ENCODE measurements around the gene SLC30A10. TPM values are rescaled to one million over a fixed set of nuclear protein-coding genes. Genes with fewer than 3 reads are reported as not detected.

SLC30A10 gene
- total RNA-seq, 1 experiment from 2014 or later = 0.09 TPM

DNA sequence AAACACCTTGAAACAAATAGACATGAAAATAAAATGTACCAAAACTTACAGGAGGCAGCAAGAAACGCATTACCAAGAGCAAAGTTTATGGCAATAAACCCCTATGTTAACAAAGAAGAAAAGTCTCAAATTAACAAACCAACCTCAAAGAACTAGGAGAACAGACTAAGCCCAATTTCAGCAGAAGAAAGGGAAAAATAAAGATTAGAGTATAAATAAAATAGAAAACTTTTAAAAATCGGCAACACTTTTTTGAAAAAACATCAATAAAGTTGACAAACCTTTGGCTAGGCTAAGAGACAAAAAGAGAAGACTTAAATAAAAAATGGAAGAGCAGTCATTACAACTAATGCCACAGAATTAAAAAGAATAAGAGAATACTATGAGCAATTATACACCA lies 42.7 kb downstream of the SLC30A10 start:
- H3K36me3 Mint-ChIP-seq (ENCODE audit: insufficient read depth in 1 of 3, low read depth in 3 of 3) = peaks cover 0 to 9% (median 0%) of the 10 kb centered on the region in 3 experiments; a peak in 3 of 7 replicates

More for the DNA sequence above, 42.7 kb downstream of the SLC30A10 start:
- Histone ChIP-seq H3K27me3 (ENCODE audit: insufficient read depth, low read length) (no peaks in the 10 kb centered on the region), H2AK5ac (ENCODE audit: insufficient read length, low read length) (no peak overlapping the region), H3K14ac (ENCODE audit: insufficient read depth, low read length) (no peak overlapping the region), H2BK5ac (ENCODE audit: insufficient read length, low read length) (no peak overlapping the region), H2BK120ac (ENCODE audit: low read depth, low read length, poor library complexity, severe bottlenecking) (no peak overlapping the region), H2BK12ac (ENCODE audit: insufficient read length, low read depth, low read length) (no peak overlapping the region), H3K27ac (ENCODE audit: insufficient read length, low read depth, low read length) (no peak overlapping the region), H3K79me1 (ENCODE audit: insufficient read depth, low read depth, low read length, poor library complexity, severe bottlenecking) (no peaks in the 10 kb centered on the region), H3K4me2 (ENCODE audit: insufficient read depth, insufficient read length, low read length) (no peak overlapping the region), H3K23me2 (ENCODE audit: insufficient read length, low read depth, low read length, poor library complexity, severe bottlenecking) (no peaks in the 10 kb centered on the region), H2BK20ac (ENCODE audit: low read depth, low read length, poor library complexity, severe bottlenecking) (no peak overlapping the region), H3K9me3 (ENCODE audit: control insufficient read depth, low read depth, low read length) (no peaks in the 10 kb centered on the region), H4K20me1 (ENCODE audit: control insufficient read depth, insufficient read depth, insufficient read length) (no peaks in the 10 kb centered on the region), H3K4me1 (ENCODE audit: insufficient read depth, low read length) (no peaks in the 10 kb centered on the region), H4K91ac (ENCODE audit: insufficient read length, low read depth, low read length) (no peak overlapping the region), H4K8ac (replicated peaks; ENCODE audit: insufficient read length, low read depth, low read length) (no peak overlapping the region), H3K79me2 (ENCODE audit: insufficient read depth, low read length) (no peaks in the 10 kb centered on the region), H3K18ac (ENCODE audit: insufficient read length, low read depth, low read length) (no peak overlapping the region), H3K23ac (ENCODE audit: insufficient read length, low read depth, low read length) (no peak overlapping the region), H3K9ac (ENCODE audit: extremely low read depth, insufficient read length, low read length) (no peak overlapping the region), H3K4ac (ENCODE audit: low read depth, low read length) (no peak overlapping the region), H3K56ac (ENCODE audit: insufficient read length, low read depth, low read length) (no peak overlapping the region), H3T11ph (ENCODE audit: low read length) (no peak overlapping the region), H4K5ac (ENCODE audit: insufficient read length, low read depth, low read length) (no peak overlapping the region), H2AFZ (ENCODE audit: low read length) (no peak overlapping the region), H2BK15ac (ENCODE audit: low read depth, low read length) (no peak overlapping the region)
- DNase-seq = no peak
- Mint-ChIP-seq H3K9me3 (peaks cover 8% of the 10 kb centered on the region in 2 experiments), H3K4me3 (no peak overlapping the region), H3K4me1 (peaks cover 7 to 10% of the 10 kb centered on the region in 2 experiments), H3K27me3 (ENCODE audit: low read depth) (peaks cover 5% of the 10 kb centered on the region), H3K27ac (no peak overlapping the region)
- TF ChIP-seq, protein P1, sequence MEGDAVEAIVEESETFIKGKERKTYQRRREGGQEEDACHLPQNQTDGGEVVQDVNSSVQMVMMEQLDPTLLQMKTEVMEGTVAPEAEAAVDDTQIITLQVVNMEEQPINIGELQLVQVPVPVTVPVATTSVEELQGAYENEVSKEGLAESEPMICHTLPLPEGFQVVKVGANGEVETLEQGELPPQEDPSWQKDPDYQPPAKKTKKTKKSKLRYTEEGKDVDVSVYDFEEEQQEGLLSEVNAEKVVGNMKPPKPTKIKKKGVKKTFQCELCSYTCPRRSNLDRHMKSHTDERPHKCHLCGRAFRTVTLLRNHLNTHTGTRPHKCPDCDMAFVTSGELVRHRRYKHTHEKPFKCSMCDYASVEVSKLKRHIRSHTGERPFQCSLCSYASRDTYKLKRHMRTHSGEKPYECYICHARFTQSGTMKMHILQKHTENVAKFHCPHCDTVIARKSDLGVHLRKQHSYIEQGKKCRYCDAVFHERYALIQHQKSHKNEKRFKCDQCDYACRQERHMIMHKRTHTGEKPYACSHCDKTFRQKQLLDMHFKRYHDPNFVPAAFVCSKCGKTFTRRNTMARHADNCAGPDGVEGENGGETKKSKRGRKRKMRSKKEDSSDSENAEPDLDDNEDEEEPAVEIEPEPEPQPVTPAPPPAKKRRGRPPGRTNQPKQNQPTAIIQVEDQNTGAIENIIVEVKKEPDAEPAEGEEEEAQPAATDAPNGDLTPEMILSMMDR (conservative IDR thresholded peaks at IDR 0.05) = no peak
- no CpG with 5 or more reads among the region's 2 CpGs for WGBS (ENCODE audit: extremely low coverage, insufficient read length, low lambda C conversion rate)
